Astrocyte (in vitro differentiated cells and primary cell): Measurements from ENCODE around the gene TVP23A. TPM values are rescaled to one million over a fixed set of nuclear protein-coding genes. Genes with fewer than 3 reads are reported as not detected.

Source experiments
- DNase-seq: peaks from one replicate; pipeline ENCODE4 v3.0.0-alpha.2; 2010; ENCODE audit warnings: low read depth
- FAIRE-seq: peaks from 2 replicates; lab custom pipeline; 2011; peaks lifted over from hg19 to GRCh38; lab: Jason Lieb, UNC
- H2AFZ ChIP-seq: 2 replicates; pipeline ENCODE4 v1.6.0; 2012; ENCODE audit warnings: low read depth, low read length, inconsistent platforms
- H3K27ac ChIP-seq: 2 replicates; pipeline ENCODE4 v1.5.1; 2011; ENCODE audit warnings: low read depth, low read length, inconsistent platforms
- H3K27me3 ChIP-seq: 2 replicates; pipeline ENCODE4 v1.6.0; 2011; ENCODE audit warnings: low read length, inconsistent platforms; ENCODE audit not compliant: insufficient read depth
- H3K36me3 ChIP-seq: 2 replicates; pipeline ENCODE4 v1.5.1; 2011; ENCODE audit warnings: low read length, inconsistent platforms; ENCODE audit not compliant: insufficient read depth
- H3K4me1 ChIP-seq: 2 replicates; pipeline ENCODE4 v1.5.1; 2011; ENCODE audit warnings: low read length, inconsistent platforms; ENCODE audit not compliant: insufficient read depth
- H3K4me2 ChIP-seq: 2 replicates; pipeline ENCODE4 v1.6.0; 2012; ENCODE audit warnings: low read length, inconsistent platforms
- H3K4me3 ChIP-seq: 2 replicates; pipeline ENCODE4 v1.5.1; 2011; ENCODE audit warnings: low read depth, mild to moderate bottlenecking, low read length, inconsistent platforms; ENCODE audit not compliant: insufficient read depth
- H3K79me2 ChIP-seq: 2 replicates; pipeline ENCODE4 v1.6.0; 2012; ENCODE audit warnings: mild to moderate bottlenecking, low read length, inconsistent platforms; ENCODE audit not compliant: insufficient read depth
- H3K9ac ChIP-seq: 2 replicates; pipeline ENCODE4 v1.6.0; 2012; ENCODE audit warnings: mild to moderate bottlenecking, low read length, inconsistent platforms
- H3K9me3 ChIP-seq: 2 replicates; pipeline ENCODE4 v1.5.1; 2012; ENCODE audit warnings: low read depth, mild to moderate bottlenecking, low read length, inconsistent platforms; ENCODE audit not compliant: insufficient read depth
- H4K20me1 ChIP-seq: 2 replicates; pipeline ENCODE4 v1.6.0; 2012; ENCODE audit warnings: low read length, inconsistent platforms; ENCODE audit not compliant: insufficient read depth
- H3K27ac Mint-ChIP-seq: one replicate; pipeline ENCODE4 v1.8.0; 2021; ENCODE audit warnings: mild to moderate bottlenecking, mixed read lengths; ENCODE audit not compliant: unreplicated experiment
- H3K27me3 Mint-ChIP-seq: one replicate; pipeline ENCODE4 v1.8.0; 2021; ENCODE audit warnings: low read depth, mixed read lengths; ENCODE audit not compliant: unreplicated experiment
- H3K36me3 Mint-ChIP-seq: one replicate; pipeline ENCODE4 v1.8.0; 2021; ENCODE audit warnings: low read depth, mixed read lengths; ENCODE audit not compliant: unreplicated experiment
- H3K4me1 Mint-ChIP-seq: one replicate; pipeline ENCODE4 v1.8.0; 2021; ENCODE audit warnings: low read depth, mixed read lengths; ENCODE audit not compliant: unreplicated experiment
- H3K4me3 Mint-ChIP-seq: one replicate; pipeline ENCODE4 v1.8.0; 2021; ENCODE audit warnings: mild to moderate bottlenecking, moderate library complexity, mixed read lengths; ENCODE audit not compliant: unreplicated experiment
- H3K9me3 Mint-ChIP-seq: one replicate; pipeline ENCODE4 v1.8.0; 2021; ENCODE audit warnings: mild to moderate bottlenecking, mixed read lengths; ENCODE audit not compliant: unreplicated experiment
- EZH2 ChIP-seq: IDR thresholded peaks from 2 replicates; pipeline ENCODE4 v1.6.1; 2012; ENCODE audit warnings: mild to moderate bottlenecking, low read length, inconsistent platforms; ENCODE audit not compliant: insufficient read depth
- total RNA-seq: library from RNA; stranded (reverse); gene quantifications from 2 replicates; pipeline ENCODE4 v1.2.1, GENCODE V29; 2021
- TF ChIP-seq, protein P1 (sequence below): IDR thresholded peaks from 2 replicates; pipeline ENCODE4 v1.5.1; 2011; ENCODE audit warnings: low read depth, mild to moderate bottlenecking, inconsistent platforms, low read length, moderate library complexity; ENCODE audit not compliant: insufficient read depth

The TVP23A gene
- total RNA-seq, 1 donor from 2014 or later = 0.34 TPM

DNA sequence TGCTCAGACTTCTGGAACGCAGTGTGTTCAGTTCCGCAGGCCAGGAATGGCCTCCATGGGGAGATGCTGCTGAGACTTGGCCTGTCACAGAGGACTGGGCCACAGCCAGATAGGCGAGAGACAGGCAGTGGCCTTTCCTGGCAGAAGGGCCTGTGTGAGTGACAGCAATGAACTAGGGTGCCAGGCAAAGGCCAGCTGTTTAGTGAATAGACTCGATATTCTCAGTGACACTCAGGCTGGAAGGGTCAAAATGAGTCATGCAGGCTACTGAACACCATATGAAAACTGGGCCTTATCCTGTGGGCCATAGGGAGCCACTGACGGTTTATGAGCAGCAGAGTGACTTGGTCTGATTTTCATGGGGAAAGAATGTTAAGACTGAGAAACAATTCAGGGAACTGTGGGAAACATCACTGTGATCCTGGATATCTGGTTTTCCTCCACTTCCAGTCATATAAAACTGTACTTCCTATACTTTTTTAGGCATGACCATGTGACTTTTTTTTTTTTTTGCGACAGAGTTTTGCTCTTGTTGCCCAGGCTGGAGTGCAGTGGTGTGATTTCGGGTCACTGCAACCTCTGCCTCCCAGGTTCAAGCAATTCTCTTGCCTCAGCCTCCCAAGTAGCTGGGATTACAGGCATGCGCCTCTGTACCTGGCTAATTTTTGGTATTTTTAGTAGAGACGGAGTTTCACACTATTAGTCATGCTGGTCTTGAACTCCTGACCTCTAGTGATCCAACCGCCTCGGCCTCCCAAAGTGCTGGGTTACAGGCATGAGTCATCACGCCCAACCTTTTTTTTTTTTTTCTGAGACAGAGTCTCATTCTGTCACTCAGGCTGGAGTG, 80.1 kb downstream of the TVP23A start:
- Histone ChIP-seq H3K9ac (peak overlapping the region; percentile 38), H3K27ac (peak overlapping the region; percentile 50), H3K9me3 (no peaks in the 10 kb centered on the region), H3K4me1 (peaks cover 12% of the 10 kb centered on the region), H3K36me3 (no peaks in the 10 kb centered on the region), H3K79me2 (no peaks in the 10 kb centered on the region), H3K27me3 (no peaks in the 10 kb centered on the region), H4K20me1 (no peaks in the 10 kb centered on the region), H3K4me2 (peak overlapping the region; percentile 26), H2AFZ (peak overlapping the region; percentile 0), H3K4me3 (no peak overlapping the region)
- no peaks in the 10 kb centered on the region for H3K27me3 Mint-ChIP-seq
- TF ChIP-seq, protein P1, sequence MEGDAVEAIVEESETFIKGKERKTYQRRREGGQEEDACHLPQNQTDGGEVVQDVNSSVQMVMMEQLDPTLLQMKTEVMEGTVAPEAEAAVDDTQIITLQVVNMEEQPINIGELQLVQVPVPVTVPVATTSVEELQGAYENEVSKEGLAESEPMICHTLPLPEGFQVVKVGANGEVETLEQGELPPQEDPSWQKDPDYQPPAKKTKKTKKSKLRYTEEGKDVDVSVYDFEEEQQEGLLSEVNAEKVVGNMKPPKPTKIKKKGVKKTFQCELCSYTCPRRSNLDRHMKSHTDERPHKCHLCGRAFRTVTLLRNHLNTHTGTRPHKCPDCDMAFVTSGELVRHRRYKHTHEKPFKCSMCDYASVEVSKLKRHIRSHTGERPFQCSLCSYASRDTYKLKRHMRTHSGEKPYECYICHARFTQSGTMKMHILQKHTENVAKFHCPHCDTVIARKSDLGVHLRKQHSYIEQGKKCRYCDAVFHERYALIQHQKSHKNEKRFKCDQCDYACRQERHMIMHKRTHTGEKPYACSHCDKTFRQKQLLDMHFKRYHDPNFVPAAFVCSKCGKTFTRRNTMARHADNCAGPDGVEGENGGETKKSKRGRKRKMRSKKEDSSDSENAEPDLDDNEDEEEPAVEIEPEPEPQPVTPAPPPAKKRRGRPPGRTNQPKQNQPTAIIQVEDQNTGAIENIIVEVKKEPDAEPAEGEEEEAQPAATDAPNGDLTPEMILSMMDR = no peak
- no peak for TF ChIP-seq EZH2
- H3K36me3 Mint-ChIP-seq = no peaks in the 10 kb centered on the region
- peak; percentile 58 for DNase-seq
- H3K4me1 Mint-ChIP-seq = peaks cover 9% of the 10 kb centered on the region
- FAIRE-seq = no peak
- H3K9me3 Mint-ChIP-seq = no peaks in the 10 kb centered on the region
- no peak overlapping the region for H3K4me3 Mint-ChIP-seq
- peak overlapping the region; percentile 20 for H3K27ac Mint-ChIP-seq

- Histone ChIP-seq H3K4me1 (peaks cover 9% of the 10 kb centered on the region), H3K27me3 (no peaks in the 10 kb centered on the region), H3K4me3 (no peak overlapping the region), H4K20me1 (no peaks in the 10 kb centered on the region), H2AFZ (no peak overlapping the region), H3K36me3 (no peaks in the 10 kb centered on the region), H3K4me2 (peak overlapping the region; percentile 42), H3K9me3 (peaks cover 4% of the 10 kb centered on the region), H3K79me2 (no peaks in the 10 kb centered on the region), H3K27ac (no peak overlapping the region), H3K9ac (no peak overlapping the region)
- FAIRE-seq = no peak
- H3K4me3 Mint-ChIP-seq = no peak overlapping the region
- no peak for TF ChIP-seq EZH2
- TF ChIP-seq, protein P1 = peak; percentile 98
- H3K4me1 Mint-ChIP-seq = peaks cover 5% of the 10 kb centered on the region
- peak; percentile 19 for DNase-seq
- peaks cover 4% of the 10 kb centered on the region for H3K9me3 Mint-ChIP-seq
- H3K36me3 Mint-ChIP-seq = no peaks in the 10 kb centered on the region
- H3K27me3 Mint-ChIP-seq = no peaks in the 10 kb centered on the region
- no peak overlapping the region for H3K27ac Mint-ChIP-seq
Measured at GRCh38 chr16:10737068-10737625, 81.4 kb downstream of the TVP23A start.
